Measurements from ENCODE around the gene OR56A3.

GRCh38 chr11:5994791-5995190 is 52.7 kb downstream of the OR56A3 start:
- TF ChIP-seq, protein P1, sequence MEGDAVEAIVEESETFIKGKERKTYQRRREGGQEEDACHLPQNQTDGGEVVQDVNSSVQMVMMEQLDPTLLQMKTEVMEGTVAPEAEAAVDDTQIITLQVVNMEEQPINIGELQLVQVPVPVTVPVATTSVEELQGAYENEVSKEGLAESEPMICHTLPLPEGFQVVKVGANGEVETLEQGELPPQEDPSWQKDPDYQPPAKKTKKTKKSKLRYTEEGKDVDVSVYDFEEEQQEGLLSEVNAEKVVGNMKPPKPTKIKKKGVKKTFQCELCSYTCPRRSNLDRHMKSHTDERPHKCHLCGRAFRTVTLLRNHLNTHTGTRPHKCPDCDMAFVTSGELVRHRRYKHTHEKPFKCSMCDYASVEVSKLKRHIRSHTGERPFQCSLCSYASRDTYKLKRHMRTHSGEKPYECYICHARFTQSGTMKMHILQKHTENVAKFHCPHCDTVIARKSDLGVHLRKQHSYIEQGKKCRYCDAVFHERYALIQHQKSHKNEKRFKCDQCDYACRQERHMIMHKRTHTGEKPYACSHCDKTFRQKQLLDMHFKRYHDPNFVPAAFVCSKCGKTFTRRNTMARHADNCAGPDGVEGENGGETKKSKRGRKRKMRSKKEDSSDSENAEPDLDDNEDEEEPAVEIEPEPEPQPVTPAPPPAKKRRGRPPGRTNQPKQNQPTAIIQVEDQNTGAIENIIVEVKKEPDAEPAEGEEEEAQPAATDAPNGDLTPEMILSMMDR (IDR thresholded peaks at IDR 0.05; ENCODE audit: low read depth, low read length, poor library complexity, severe bottlenecking), result no peak
- no peak for TF ChIP-seq EZH2phosphoT487 (IDR thresholded peaks at IDR 0.05; ENCODE audit: borderline replicate concordance, low read length)
